Mesangial cell (primary cell): ENCODE results near the gene LY6G6C. TPM values are rescaled to one million over a fixed set of nuclear protein-coding genes. Genes with fewer than 3 reads are reported as not detected.

Experiments
- total RNA-seq: library from RNA; depleted of rRNA; stranded (reverse); fragments of >200 nt; gene quantifications from 2 replicates; pipeline ENCODE4 v1.2.3, GENCODE V29; 2015

The LY6G6C gene, protein sequence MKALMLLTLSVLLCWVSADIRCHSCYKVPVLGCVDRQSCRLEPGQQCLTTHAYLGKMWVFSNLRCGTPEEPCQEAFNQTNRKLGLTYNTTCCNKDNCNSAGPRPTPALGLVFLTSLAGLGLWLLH
- total RNA-seq, result not detected in 2 replicates

DNA sequence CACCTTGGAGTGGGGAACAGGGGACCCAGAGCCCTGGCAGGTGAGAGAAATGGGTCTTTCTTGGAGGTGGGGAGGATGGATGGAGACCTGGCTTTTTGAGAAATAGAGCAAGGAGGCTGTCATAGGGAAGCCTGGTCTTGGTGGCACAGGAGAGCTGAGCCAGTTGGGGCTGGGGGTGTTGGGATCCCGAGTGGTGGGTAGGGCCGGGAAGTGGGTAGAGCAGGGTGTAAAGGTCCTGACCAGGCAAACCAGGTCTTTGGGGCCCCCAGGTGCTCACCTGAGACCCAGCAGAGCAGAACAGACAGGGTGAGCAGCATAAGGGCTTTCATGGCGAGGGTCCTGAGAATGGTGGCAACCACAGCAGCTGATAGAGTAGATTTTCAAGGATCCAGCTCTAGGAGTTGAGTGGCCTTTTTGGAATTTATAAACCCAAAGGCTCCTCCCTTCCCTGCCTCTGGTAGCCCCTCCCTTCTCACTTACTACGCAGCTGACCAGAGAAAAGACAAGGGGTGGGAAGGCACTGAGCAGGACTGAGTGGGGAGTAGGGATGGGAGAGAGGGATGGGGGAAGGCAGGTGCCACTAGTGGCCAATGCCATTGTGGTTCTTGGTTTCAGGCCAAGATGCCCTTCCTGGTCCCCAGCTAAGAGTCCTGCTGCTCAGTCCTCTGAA, at the start of gene LY6G6C:
Gene LY6G6C, minus strand, starts transcription at position 396 of the 670 bp plus-strand sequence. Its CDS starts 67 bp downstream, at position 329.

DNA sequence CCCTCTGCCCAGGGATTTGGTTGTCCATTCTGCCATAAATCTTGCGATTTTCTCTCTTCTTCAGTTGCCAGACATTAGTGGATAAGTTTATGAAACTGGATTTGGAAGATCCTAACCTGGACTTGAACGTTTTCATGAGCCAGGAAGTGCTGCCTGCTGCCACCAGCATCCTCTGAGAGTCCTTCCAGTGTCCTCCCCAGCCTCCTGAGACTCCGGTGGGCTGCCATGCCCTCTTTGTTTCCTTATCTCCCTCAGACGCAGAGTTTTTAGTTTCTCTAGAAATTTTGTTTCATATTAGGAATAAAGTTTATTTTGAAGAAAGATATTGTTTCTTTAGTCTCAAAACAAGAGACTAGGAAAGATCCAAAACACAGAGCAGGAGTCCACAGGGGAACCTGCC, 40.8 kb upstream of the LY6G6C start, which contains the start of gene SAPCD1:
Gene SAPCD1, plus strand, starts transcription at position 301 of the 400 bp plus-strand sequence. CDS start 399 bp downstream, outside the sequence.

DNA sequence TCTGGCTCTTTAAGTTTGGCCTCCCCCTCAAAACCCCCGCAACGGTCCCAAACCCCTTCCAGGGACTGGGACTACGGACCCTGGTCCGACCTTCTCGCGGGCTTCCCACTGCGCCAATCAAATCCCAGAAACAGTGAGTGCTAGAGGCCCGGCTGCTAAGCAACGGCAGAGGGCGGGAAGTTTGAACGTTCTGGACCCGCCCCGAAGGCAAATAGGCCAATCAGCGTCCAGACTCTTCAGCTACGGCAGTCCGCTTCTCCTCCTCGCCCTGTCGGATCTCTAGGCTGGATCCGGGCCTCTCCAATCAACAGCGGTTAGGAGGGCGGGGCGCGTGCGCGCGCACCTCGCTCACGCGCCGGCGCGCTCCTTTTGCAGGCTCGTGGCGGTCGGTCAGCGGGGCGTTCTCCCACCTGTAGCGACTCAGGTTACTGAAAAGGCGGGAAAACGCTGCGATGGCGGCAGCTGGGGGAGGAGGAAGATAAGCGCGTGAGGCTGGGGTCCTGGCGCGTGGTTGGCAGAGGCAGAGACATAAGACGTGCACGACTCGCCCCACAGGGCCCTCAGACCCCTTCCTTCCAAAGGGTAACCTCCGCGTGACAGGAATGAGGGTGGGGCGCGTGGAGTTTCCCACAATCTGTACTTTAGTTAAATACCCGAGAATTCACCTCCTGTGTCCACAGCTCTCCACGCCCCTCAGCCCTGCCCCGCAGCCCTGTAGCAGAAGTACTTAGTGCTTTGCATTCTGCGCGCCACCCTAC, 18.3 kb upstream of the LY6G6C start, which contains the start of gene MSH5:
Gene MSH5, plus strand, starts transcription at position 367 of the 758 bp plus-strand sequence. CDS start 462 bp downstream, outside the sequence.

DNA sequence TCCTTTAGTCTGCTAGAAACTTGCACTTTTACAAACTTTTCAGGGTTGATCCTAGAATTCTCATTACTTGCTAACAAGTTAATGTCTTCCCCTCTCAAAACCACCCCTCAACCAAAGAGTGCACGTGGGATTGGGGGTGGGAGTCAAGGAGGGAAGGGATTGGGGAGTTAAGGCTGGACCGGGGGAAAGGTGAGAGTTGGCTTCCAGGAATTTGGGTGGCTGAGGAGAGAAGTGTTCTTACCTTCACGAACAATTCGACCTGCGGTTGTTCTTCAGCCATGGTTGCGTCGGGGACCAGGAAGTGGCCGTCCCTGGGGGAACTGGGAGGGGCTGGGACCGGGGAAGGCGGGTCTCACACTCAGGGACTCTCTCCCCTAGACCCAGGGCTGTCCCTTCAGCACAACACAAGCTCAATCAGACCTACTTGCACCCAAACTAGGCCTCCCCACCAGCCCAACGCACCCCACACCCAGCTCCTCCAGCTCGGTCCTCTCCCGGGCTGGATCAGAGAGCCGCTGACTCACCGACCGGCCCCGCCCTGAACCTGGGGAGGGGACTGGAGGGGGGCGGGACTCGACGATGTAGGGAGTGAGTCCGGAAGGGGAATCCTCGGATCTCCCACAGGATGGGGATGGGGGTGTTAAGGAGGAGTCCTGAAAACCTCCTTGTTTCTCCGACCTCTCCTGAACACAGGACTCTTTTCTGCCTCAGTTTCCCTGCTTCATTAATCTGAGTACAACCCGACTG, 14.6 kb upstream of the LY6G6C start, which contains the start of gene CLIC1:
Gene CLIC1, minus strand, starts transcription at position 510 of the 747 bp plus-strand sequence. Its CDS starts 230 bp downstream, at position 280.

DNA sequence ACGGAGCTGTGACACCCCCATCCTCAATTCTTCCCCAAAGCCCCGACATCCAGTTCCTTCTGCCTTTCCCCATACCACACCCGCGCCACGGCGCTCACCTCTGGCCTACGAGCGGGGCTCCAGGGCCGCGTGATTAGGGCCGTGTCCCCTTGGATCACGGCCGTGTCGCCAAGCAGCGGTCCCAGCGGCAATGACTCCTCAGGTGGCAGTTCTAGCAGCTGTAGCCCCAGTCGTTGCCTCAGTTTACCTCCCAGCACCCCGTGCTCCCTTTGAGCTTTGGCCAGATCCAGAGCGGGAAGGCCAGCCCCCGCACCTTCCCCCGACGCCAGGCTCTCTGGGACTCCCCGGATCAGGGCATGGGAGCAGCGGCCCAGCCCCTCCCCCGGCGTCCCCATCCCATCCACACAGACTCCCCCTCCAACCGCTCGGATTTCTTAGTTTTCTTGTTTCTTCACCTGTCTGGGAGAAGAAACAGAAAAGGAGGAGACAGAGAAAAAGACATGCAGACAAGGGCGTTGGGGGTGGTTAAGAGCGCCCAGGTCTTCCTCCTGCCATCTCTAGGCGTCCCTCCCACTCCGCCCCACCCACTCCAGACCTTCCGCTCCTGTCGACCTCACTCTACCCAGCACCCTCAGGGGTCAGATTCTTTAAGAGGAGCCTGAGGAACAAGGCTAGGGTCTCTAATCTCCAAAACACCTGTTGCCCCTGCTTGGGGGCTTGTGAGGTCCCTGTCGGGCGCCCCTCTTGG, 7.4 kb upstream of the LY6G6C start, which contains the start of gene DDAH2:
Gene DDAH2, minus strand, starts transcription at position 533 of the 748 bp plus-strand sequence. Its CDS starts 138 bp downstream, at position 395.

DNA sequence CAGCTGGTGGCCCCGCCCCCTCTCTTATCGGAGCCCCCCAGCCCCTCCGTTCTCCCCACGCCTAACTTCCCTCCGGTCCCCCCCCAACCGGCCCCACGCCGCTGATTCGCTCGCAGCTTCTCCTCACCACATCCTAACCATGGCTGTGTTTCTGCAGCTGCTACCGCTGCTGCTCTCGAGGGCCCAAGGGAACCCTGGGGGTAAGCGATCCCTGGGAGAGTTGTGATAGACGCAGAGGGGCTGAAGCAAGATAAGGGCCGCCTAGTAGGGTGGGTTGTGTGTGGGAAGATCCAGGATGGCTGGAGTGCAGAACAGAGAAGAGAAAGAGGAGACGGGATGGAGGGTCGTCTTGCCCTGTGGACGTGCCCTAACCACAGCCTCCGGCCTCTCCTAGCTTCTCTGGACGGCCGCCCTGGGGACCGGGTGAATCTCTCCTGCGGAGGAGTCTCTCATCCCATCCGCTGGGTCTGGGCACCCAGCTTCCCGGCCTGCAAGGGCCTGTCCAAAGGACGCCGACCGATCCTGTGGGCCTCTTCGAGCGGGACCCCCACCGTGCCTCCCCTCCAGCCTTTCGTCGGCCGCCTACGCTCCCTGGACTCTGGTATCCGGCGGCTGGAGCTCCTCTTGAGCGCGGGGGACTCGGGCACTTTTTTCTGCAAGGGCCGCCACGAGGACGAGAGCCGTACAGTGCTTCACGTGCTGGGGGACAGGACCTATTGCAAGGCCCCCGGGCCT, 1.9 kb upstream of the LY6G6C start, which contains the start of gene MPIG6B:
Gene MPIG6B, plus strand, starts transcription at position 129 of the 735 bp plus-strand sequence. Its CDS starts 11 bp downstream, at position 140.

DNA sequence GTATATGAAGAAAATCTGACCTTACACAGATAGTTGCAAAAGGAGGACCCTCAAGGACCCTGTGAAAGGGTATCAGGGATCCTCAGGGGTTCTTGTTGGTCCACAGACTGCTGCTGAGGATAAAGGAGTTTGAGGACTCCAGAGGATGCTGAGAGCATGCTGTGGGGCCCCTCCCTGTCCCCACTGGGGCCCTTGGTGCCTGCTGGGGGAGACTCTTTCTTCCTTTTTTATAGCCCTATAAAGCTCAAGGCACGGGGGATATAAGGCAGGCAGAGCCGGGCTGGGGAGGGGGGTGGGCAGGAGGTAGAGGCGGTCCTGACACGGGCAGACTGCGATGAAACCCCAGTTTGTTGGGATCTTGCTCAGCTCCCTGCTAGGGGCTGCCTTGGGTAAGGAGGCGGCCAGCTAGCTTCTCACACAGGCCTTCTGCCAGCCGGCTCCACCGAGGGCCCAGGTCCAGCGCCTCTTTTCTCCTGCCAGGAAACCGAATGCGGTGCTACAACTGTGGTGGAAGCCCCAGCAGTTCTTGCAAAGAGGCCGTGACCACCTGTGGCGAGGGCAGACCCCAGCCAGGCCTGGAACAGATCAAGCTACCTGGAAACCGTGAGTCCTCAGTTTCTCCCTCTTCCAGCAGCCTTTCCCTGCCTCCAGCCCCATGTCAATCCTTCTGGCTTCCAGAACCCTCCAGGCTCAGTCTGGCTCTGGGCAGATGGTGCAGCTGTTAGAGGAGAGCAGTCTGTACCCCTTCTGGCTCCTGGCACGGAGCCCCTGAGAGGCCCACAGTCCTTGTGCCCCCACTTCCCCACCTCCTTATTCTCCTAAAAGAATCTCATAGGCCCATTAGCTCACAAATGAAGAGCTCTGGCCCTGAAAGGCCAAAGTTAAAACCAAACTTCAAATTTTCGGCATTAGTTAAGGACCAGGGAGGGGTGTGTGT, 6.3 kb downstream of the LY6G6C start, which contains the start of gene LY6G6D:
Gene LY6G6D, plus strand, starts transcription at position 327 of the 937 bp plus-strand sequence. Its CDS starts 8 bp downstream, at position 335.

DNA sequence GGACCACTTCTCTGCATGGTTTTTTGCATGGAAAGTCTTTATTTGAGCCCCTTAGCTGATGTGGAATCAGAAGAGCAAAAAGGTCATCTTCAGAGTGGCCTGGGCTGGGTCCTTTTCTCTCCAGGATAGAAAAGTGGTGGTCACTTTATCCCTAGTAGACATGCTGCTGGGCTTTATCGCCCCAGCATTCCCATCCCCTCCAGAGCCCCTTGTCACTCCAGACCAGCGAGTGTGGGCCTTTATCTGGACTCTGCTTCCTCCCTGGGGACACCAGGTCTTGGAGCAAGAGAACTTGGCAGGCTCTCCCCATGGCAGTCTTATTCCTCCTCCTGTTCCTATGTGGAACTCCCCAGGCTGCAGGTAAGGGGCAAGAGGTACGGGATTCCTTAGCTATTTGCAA, 14.9 kb downstream of the LY6G6C start, which contains the start of gene LY6G6F:
Gene LY6G6F, plus strand, starts transcription at position 268 of the 400 bp plus-strand sequence. Its CDS starts 41 bp downstream, at position 309.

DNA sequence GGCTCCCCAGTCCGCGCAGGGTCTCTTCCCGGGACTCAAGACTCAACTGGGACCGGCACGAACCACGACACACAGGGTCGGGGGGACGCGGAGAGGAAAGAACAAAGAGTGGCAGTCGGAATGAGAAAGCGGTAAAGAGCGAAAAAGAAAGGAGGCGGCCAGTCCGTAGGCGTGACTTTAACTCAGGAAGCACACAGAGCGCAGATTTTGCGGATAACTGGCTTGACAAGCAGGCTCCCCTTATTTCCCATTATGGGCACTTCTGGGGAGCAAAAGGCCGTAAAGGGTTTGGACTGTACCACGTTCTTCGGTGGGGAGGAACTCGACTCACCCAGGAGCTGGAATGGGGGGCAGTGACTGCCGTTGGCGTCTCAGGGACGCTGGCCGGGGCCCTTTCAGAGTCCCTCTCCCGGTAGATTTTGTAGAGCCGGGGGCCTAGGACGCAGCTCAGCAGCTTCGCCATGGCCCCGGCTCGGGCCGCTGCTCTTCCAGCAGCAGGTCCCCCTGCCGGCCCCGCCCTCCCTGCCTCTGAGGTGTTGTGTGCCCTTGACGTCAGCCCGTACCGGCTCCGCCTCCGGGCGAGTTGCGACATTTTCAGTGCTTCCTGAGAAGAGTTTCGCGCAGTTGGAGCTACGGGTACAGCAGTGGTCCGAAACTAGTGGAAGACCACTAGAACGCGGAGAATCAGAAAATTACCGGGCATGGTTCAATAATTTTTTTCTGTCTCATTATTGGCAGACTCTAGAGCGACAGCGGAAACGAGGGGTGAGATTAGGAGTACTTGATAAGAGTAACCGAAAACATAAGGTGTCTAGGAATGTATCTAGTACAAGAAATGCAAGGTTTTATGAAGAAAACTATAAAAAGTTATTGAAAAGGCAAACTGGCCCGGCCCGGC, 18.5 kb downstream of the LY6G6C start, which contains the start of gene ABHD16A:
Gene ABHD16A, minus strand, starts transcription at position 506 of the 898 bp plus-strand sequence. Its CDS starts 43 bp downstream, at position 463.

DNA sequence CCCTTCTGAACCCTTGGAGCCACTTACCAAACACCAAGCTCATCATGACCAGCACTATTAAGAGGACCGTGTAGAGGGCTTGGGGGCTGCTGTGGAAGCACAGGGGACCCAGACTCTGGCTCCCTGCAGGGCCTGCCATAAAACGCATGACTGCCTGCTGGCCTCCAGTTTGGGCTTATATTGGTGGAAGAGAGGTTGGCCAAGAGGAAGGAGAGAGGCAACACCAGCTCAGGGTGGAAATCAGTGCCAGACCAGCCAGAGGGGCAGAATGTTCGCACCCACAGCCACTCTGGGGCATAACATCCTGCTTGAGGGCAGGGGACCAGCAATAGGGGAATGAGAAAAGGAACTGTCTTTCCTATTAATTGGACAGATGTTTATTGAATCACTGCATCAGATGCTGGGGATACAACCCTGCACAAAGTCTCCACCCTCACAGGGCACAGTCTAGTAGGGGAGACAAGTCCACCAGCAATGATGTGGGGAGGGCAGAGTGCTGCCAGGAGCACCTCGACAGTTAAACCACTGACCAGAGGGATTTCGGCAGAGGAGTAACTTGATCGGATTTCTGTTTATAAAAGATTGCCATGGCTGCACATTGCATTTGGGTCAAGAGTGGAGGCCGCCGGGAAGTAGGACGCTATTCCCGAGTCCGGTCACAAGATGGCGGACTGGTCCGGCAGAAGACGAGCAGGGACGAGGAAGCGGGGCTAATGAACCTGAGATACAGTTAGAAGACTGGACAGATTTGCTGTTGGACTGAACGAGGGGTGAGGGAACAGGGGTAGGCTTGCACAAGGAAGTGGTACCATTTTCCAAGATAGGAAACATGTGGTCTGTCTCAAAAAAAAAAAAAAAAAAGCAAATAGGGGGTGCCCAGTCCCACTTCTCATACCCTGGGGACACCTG, 41.1 kb downstream of the LY6G6C start, which contains the start of gene LY6G5C:
Gene LY6G5C, minus strand, starts transcription at position 842 of the 909 bp plus-strand sequence. Its CDS starts 694 bp downstream, at position 148.

DNA sequence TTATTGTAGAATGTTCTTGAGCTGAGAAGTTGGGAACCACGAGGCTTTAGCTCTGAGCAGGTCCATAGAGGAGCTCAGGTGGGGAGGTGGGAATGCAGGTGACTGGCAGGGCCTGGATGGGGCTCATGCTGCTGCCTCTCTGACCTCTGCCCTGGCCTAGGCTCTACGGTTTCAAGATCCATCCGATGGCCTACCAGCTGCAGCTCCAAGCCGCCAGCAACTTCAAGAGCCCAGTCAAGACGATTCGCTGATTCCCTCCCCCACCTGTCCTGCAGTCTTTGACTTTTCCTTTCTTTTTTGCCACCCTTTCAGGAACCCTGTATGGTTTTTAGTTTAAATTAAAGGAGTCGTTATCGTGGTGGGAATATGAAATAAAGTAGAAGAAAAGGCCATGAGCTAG, 51.9 kb downstream of the LY6G6C start, which contains the start of gene LY6G5B:
Gene LY6G5B, plus strand, starts transcription at position 301 of the 400 bp plus-strand sequence. CDS start 975 bp downstream, outside the sequence.

Other genes with a start within 250 kb of the LY6G6C start
- 7.5 and 28.2 TPM in 2 replicates for gene MICB, start 223.6 kb downstream of the LY6G6C start, total RNA-seq
- not detected in 2 replicates for gene MCCD1, start 192.8 kb downstream of the LY6G6C start, total RNA-seq
- 416 and 449 TPM in 2 replicates for gene DDX39B, start 179.7 kb downstream of the LY6G6C start, total RNA-seq
- gene ATP6V1G2, start 175.1 kb downstream of the LY6G6C start, total RNA-seq, result 0.63 and 0.98 TPM in 2 replicates
- 15.2 and 45.0 TPM in 2 replicates for gene NFKBIL1, start 174.1 kb downstream of the LY6G6C start, total RNA-seq
- not detected in 2 replicates for gene LTA, start 149.5 kb downstream of the LY6G6C start, total RNA-seq
- gene TNF, start 146.2 kb downstream of the LY6G6C start, total RNA-seq, result 1.3 and 5.7 TPM in 2 replicates
- gene LTB, start 139.3 kb downstream of the LY6G6C start, total RNA-seq, result 1.3 and 2.0 TPM in 2 replicates
- gene LST1, start 135.5 kb downstream of the LY6G6C start, total RNA-seq, result not detected in 2 replicates
- gene NCR3, start 128.7 kb downstream of the LY6G6C start, total RNA-seq, result not detected in 2 replicates
- gene AIF1, start 106.5 kb downstream of the LY6G6C start, total RNA-seq, result not detected in 2 replicates
- gene PRRC2A, start 101.0 kb downstream of the LY6G6C start, total RNA-seq, result 145 and 181 TPM in 2 replicates
- gene BAG6, start 69.1 kb downstream of the LY6G6C start, total RNA-seq, result 343 and 397 TPM in 2 replicates
- gene APOM, start 65.9 kb downstream of the LY6G6C start, total RNA-seq, result 2.8 and 5.2 TPM in 2 replicates
- gene C6orf47, start 61.0 kb downstream of the LY6G6C start, total RNA-seq, result 13.0 and 16.7 TPM in 2 replicates
- gene GPANK1, start 56.7 kb downstream of the LY6G6C start, total RNA-seq, result 10.1 and 12.8 TPM in 2 replicates
- 302 and 333 TPM in 2 replicates for gene CSNK2B, start 55.7 kb downstream of the LY6G6C start, total RNA-seq
- 1.3 and 2.3 TPM in 2 replicates for gene LY6G5B, start 51.8 kb downstream of the LY6G6C start, total RNA-seq
- 0.65 TPM in 1 of 2 replicates, not detected in the other for gene LY6G5C, start 40.7 kb downstream of the LY6G6C start, total RNA-seq
- gene ABHD16A, start 18.4 kb downstream of the LY6G6C start, total RNA-seq, result 31.6 and 46.3 TPM in 2 replicates
- gene LY6G6F, start 14.9 kb downstream of the LY6G6C start, total RNA-seq, result not detected in 2 replicates
- not detected in 2 replicates for gene LY6G6D, start 6.4 kb downstream of the LY6G6C start, total RNA-seq
- gene MPIG6B, start 1.6 kb upstream of the LY6G6C start, total RNA-seq, result not detected in 2 replicates
- gene DDAH2, start 7.6 kb upstream of the LY6G6C start, total RNA-seq, result 38.1 and 92.2 TPM in 2 replicates
- gene CLIC1, start 14.8 kb upstream of the LY6G6C start, total RNA-seq, result 577 and 1,120 TPM in 2 replicates
- 9.3 and 17.6 TPM in 2 replicates for gene MSH5, start 18.3 kb upstream of the LY6G6C start, total RNA-seq
- gene SAPCD1, start 40.9 kb upstream of the LY6G6C start, total RNA-seq, result 1.0 and 5.7 TPM in 2 replicates
- 0.81 and 9.8 TPM in 2 replicates for gene VWA7, start 55.6 kb upstream of the LY6G6C start, total RNA-seq
- 85.2 and 165 TPM in 2 replicates for gene VARS1, start 74.0 kb upstream of the LY6G6C start, total RNA-seq
- gene LSM2, start 85.2 kb upstream of the LY6G6C start, total RNA-seq, result 71.0 and 128 TPM in 2 replicates
- 0.16 and 0.76 TPM in 2 replicates for gene HSPA1L, start 93.5 kb upstream of the LY6G6C start, total RNA-seq
- 55.9 and 60.6 TPM in 2 replicates for gene HSPA1A, start 93.8 kb upstream of the LY6G6C start, total RNA-seq
- gene HSPA1B, start 106.0 kb upstream of the LY6G6C start, total RNA-seq, result 78.6 and 83.3 TPM in 2 replicates
- 62.1 and 191 TPM in 2 replicates for gene NEU1, start 141.1 kb upstream of the LY6G6C start, total RNA-seq
- 1.9 TPM in 1 of 2 replicates, not detected in the other for gene SLC44A4, start 157.3 kb upstream of the LY6G6C start, total RNA-seq
- gene EHMT2, start 176.0 kb upstream of the LY6G6C start, total RNA-seq, result 50.0 and 68.5 TPM in 2 replicates
- 2.4 and 6.2 TPM in 2 replicates for gene ZBTB12, start 180.3 kb upstream of the LY6G6C start, total RNA-seq
- 0.49 and 2.5 TPM in 2 replicates for gene C2, start 206.0 kb upstream of the LY6G6C start, total RNA-seq
- gene CFB, start 224.3 kb upstream of the LY6G6C start, total RNA-seq, result 0.33 and 3.7 TPM in 2 replicates
- gene NELFE, start 237.2 kb upstream of the LY6G6C start, total RNA-seq, result 108 and 116 TPM in 2 replicates
- 42.3 and 43.2 TPM in 2 replicates for gene SKIC2, start 237.4 kb upstream of the LY6G6C start, total RNA-seq